GM18858 (cell line): ENCODE measurements around the gene METTL9.
"Not testable (repeated sequence)": the region's sequence is repeated elsewhere in the genome, so short reads cannot be mapped to it uniquely, and the experiment has no call there.

ENCODE experiments used
- ATAC-seq: cut with Tn5 transposase; IDR thresholded peaks from one replicate; pipeline ENCODE4 v1.9.1; 2021; ENCODE audit not compliant: unreplicated experiment

Gene METTL9

GRCh38 chr16:21599122-21600030, at the start of gene METTL9:
TSS of gene METTL9 (plus strand) at chr16:21599577. CDS start at chr16:21599734, 157 bp downstream.
- peak; percentile 77 for ATAC-seq

- not testable (repeated sequence) for ATAC-seq
Measured at GRCh38 chr16:21549975-21550374, 49.4 kb upstream of the METTL9 start.

- ATAC-seq, result not testable (repeated sequence)
Measured at GRCh38 chr16:21550435-21550834, 48.9 kb upstream of the METTL9 start.

- not testable (repeated sequence) for ATAC-seq
Measured at GRCh38 chr16:21551076-21551475, 48.3 kb upstream of the METTL9 start.

GRCh38 chr16:21551600-21551999, 47.8 kb upstream of the METTL9 start:
- ATAC-seq, result not testable (repeated sequence)

- ATAC-seq, result not testable (repeated sequence)
Measured at GRCh38 chr16:21553481-21554296, 45.7 kb upstream of the METTL9 start.

GRCh38 chr16:21554795-21555585, 44.4 kb upstream of the METTL9 start:
- ATAC-seq, result peak; percentile 95

GRCh38 chr16:21555621-21556020, 43.8 kb upstream of the METTL9 start:
- ATAC-seq, result not testable (repeated sequence)

GRCh38 chr16:21556026-21556595, 43.3 kb upstream of the METTL9 start:
- ATAC-seq, result not testable (repeated sequence)

- not testable (repeated sequence) for ATAC-seq
Measured at GRCh38 chr16:21556651-21557241, 42.6 kb upstream of the METTL9 start.

GRCh38 chr16:21560462-21560861, 38.9 kb upstream of the METTL9 start:
- ATAC-seq, result no peak

GRCh38 chr16:21563676-21564075, 35.7 kb upstream of the METTL9 start:
- ATAC-seq, result no peak

GRCh38 chr16:21564367-21564766, 35.0 kb upstream of the METTL9 start:
- ATAC-seq, result not testable (repeated sequence)

- ATAC-seq, result no peak
Measured at GRCh38 chr16:21565507-21565860, 33.9 kb upstream of the METTL9 start.

GRCh38 chr16:21565861-21566669, 33.3 kb upstream of the METTL9 start:
- no peak for ATAC-seq

GRCh38 chr16:21566891-21567414, 32.4 kb upstream of the METTL9 start:
- no peak for ATAC-seq

- not testable (repeated sequence) for ATAC-seq
Measured at GRCh38 chr16:21567496-21567895, 31.9 kb upstream of the METTL9 start.

- ATAC-seq, result no peak
Measured at GRCh38 chr16:21568502-21569189, 30.7 kb upstream of the METTL9 start.

- no peak for ATAC-seq
Measured at GRCh38 chr16:21570676-21571017, 28.7 kb upstream of the METTL9 start.
